H9 (cell line): ENCODE data around the gene NCAN. TPM values are rescaled to one million over a fixed set of nuclear protein-coding genes. Genes with fewer than 3 reads are reported as not detected.

Experiments
- DNase-seq: peaks from one replicate; pipeline ENCODE4 v3.0.0-alpha.2; 2017
- H2AFZ ChIP-seq: one replicate; pipeline ENCODE4 v1.6.1; 2013; ENCODE audit warnings: mild to moderate bottlenecking, low read length, control low read depth, moderate library complexity
- H2AK5ac ChIP-seq: 2 replicates; pipeline ENCODE4 v1.6.1; 2013; ENCODE audit warnings: low read length, control low read depth, mixed read lengths; ENCODE audit not compliant: insufficient read length
- H2BK120ac ChIP-seq: one replicate; pipeline ENCODE4 v1.6.1; 2013; ENCODE audit warnings: low read depth, mild to moderate bottlenecking, low read length, control low read depth, inconsistent platforms; ENCODE audit not compliant: poor library complexity, severe bottlenecking
- H2BK12ac ChIP-seq: 2 replicates; pipeline ENCODE4 v1.6.1; 2013; ENCODE audit warnings: low read length, control low read depth, mixed read lengths, low read depth; ENCODE audit not compliant: insufficient read length
- H2BK15ac ChIP-seq: 2 replicates; pipeline ENCODE4 v1.6.1; 2013; ENCODE audit warnings: low read depth, low read length, control low read depth
- H2BK20ac ChIP-seq: one replicate; pipeline ENCODE4 v1.6.1; 2013; ENCODE audit warnings: low read depth, mild to moderate bottlenecking, low read length, control low read depth, inconsistent platforms; ENCODE audit not compliant: poor library complexity, severe bottlenecking
- H2BK5ac ChIP-seq: 2 replicates; pipeline ENCODE4 v1.6.1; 2013; ENCODE audit warnings: low read length, control low read depth, mixed read lengths; ENCODE audit not compliant: insufficient read length
- H3K14ac ChIP-seq: 2 replicates; pipeline ENCODE4 v1.6.1; 2013; ENCODE audit warnings: low read length, control low read depth; ENCODE audit not compliant: insufficient read depth
- H3K18ac ChIP-seq: 2 replicates; pipeline ENCODE4 v1.6.1; 2013; ENCODE audit warnings: low read depth, mild to moderate bottlenecking, mixed read lengths, low read length, control low read depth; ENCODE audit not compliant: insufficient read length
- H3K23ac ChIP-seq: 2 replicates; pipeline ENCODE4 v1.6.1; 2013; ENCODE audit warnings: low read length, control low read depth, mixed read lengths, low read depth; ENCODE audit not compliant: insufficient read length
- H3K23me2 ChIP-seq: 2 replicates; pipeline ENCODE4 v1.6.1; 2013; ENCODE audit warnings: low read depth, mild to moderate bottlenecking, mixed read lengths, low read length, control low read depth; ENCODE audit not compliant: insufficient read length, poor library complexity, severe bottlenecking
- H3K27ac ChIP-seq: 2 replicates; pipeline ENCODE4 v1.5.1; 2013; ENCODE audit warnings: low read length, control low read depth, mixed read lengths, low read depth; ENCODE audit not compliant: insufficient read length
- H3K27me3 ChIP-seq: 2 replicates; pipeline ENCODE4 v1.6.1; 2013; ENCODE audit warnings: low read length, control low read depth, inconsistent platforms; ENCODE audit not compliant: insufficient read depth
- H3K4ac ChIP-seq: 2 replicates; pipeline ENCODE4 v1.6.1; 2013; ENCODE audit warnings: low read depth, mild to moderate bottlenecking, control low read depth, inconsistent platforms, low read length, moderate library complexity
- H3K4me1 ChIP-seq: 2 replicates; pipeline ENCODE4 v1.6.1; 2013; ENCODE audit warnings: low read length, control low read depth, inconsistent platforms; ENCODE audit not compliant: insufficient read depth
- H3K4me2 ChIP-seq: 2 replicates; pipeline ENCODE4 v1.6.1; 2013; ENCODE audit warnings: low read length, control low read depth, mixed read lengths; ENCODE audit not compliant: insufficient read length, insufficient read depth
- H3K56ac ChIP-seq: 2 replicates; pipeline ENCODE4 v1.6.1; 2013; ENCODE audit warnings: low read depth, mild to moderate bottlenecking, mixed read lengths, low read length, control low read depth; ENCODE audit not compliant: insufficient read length
- H3K79me1 ChIP-seq: 2 replicates; pipeline ENCODE4 v1.6.1; 2013; ENCODE audit warnings: low read depth, mild to moderate bottlenecking, moderate library complexity, low read length, control low read depth, inconsistent platforms; ENCODE audit not compliant: insufficient read depth, poor library complexity, severe bottlenecking
- H3K79me2 ChIP-seq: 2 replicates; pipeline ENCODE4 v1.6.1; 2013; ENCODE audit warnings: low read length, control low read depth, inconsistent platforms; ENCODE audit not compliant: insufficient read depth
- H3K9ac ChIP-seq: 2 replicates; pipeline ENCODE4 v1.6.1; 2013; ENCODE audit warnings: low read length, control low read depth, mixed read lengths; ENCODE audit not compliant: insufficient read length; ENCODE audit errors: extremely low read depth
- H3K9me3 ChIP-seq: one replicate; pipeline ENCODE4 v1.6.1; 2013; ENCODE audit warnings: low read depth, low read length, inconsistent platforms; ENCODE audit not compliant: control insufficient read depth
- H3T11ph ChIP-seq: one replicate; pipeline ENCODE4 v1.6.1; 2013; ENCODE audit warnings: mild to moderate bottlenecking, low read length, control low read depth, inconsistent platforms
- H4K20me1 ChIP-seq: one replicate; pipeline ENCODE4 v1.6.1; 2013; ENCODE audit not compliant: control insufficient read depth, insufficient read length, insufficient read depth
- H4K5ac ChIP-seq: 2 replicates; pipeline ENCODE4 v1.6.1; 2013; ENCODE audit warnings: low read depth, mild to moderate bottlenecking, mixed read lengths, low read length, control low read depth; ENCODE audit not compliant: insufficient read length
- H4K8ac ChIP-seq: replicated peaks from 2 replicates; pipeline ENCODE4 v1.6.1; 2013; ENCODE audit warnings: low read length, control low read depth, mixed read lengths, low read depth; ENCODE audit not compliant: insufficient read length
- H4K91ac ChIP-seq: 2 replicates; pipeline ENCODE4 v1.6.1; 2013; ENCODE audit warnings: low read depth, mild to moderate bottlenecking, moderate library complexity, mixed read lengths, low read length, control low read depth; ENCODE audit not compliant: insufficient read length
- H3K27ac Mint-ChIP-seq, 3 experiments: 2 replicates in 2 of 3; 3 replicates in 1 of 3; pipeline ENCODE4 v1.8.0; 2020 to 2021; ENCODE audit warnings: mixed read lengths in 3 of 3, mild to moderate bottlenecking in 1 of 3, moderate library complexity in 1 of 3
- H3K27me3 Mint-ChIP-seq: 2 replicates; pipeline ENCODE4 v1.8.0; 2021; ENCODE audit warnings: low read depth, mild to moderate bottlenecking, moderate library complexity, mixed read lengths
- H3K36me3 Mint-ChIP-seq, 3 experiments: 2 replicates in 2 of 3; 3 replicates in 1 of 3; pipeline ENCODE4 v1.8.0; 2020 to 2021; ENCODE audit warnings: low read depth in 3 of 3, mixed read lengths in 3 of 3; ENCODE audit not compliant: insufficient read depth in 1 of 3
- H3K4me1 Mint-ChIP-seq, 2 experiments: 2 replicates each; pipeline ENCODE4 v1.8.0; 2020; ENCODE audit warnings: mixed read lengths in 2 of 2
- H3K4me3 Mint-ChIP-seq, 2 experiments: 2 replicates in 1 of 2; 3 replicates in 1 of 2; pipeline ENCODE4 v1.8.0; 2020 to 2021; ENCODE audit warnings: mild to moderate bottlenecking in 2 of 2, mixed read lengths in 2 of 2, moderate library complexity in 1 of 2
- H3K9me3 Mint-ChIP-seq, 2 experiments: 2 replicates in 1 of 2; 3 replicates in 1 of 2; pipeline ENCODE4 v1.8.0; 2020; ENCODE audit warnings: mild to moderate bottlenecking in 2 of 2, mixed read lengths in 2 of 2, moderate library complexity in 1 of 2
- CTCF ChIP-seq: fragments of 200-600 bp; sonication (generic); conservative IDR thresholded peaks from 3 replicates; pipeline ENCODE4 v1.8.0; 2021; ENCODE audit warnings: antibody characterized with exemption, mild to moderate bottlenecking
- WGBS: extraction: QIAGEN DNeasy Blood & Tissue Kit; methylation state at CpG from one replicate; pipeline ENCODE4 v1.1.7; 2013; ENCODE audit warnings: missing lambda C conversion rate, low lambda C conversion rate, mixed read lengths; ENCODE audit not compliant: insufficient read length; ENCODE audit errors: extremely low coverage; 5-methylcytosine and 5-hydroxymethylcytosine counted together
- long read RNA-seq: library from polyadenylated mRNA; unstranded; transcript quantifications from one replicate; pipeline ENCODE4 v2.0.0, GENCODE V29; 2020
- total RNA-seq: library from RNA; stranded (reverse); gene quantifications from 2 replicates; pipeline ENCODE4 v1.2.1, GENCODE V29; 2021

Gene NCAN
- total RNA-seq = 1.5 and 1.6 TPM in 2 replicates
- long read RNA-seq, partial matches to known transcripts = 3 of 6 reads
- long read RNA-seq, other reads (novel, unspliced or antisense) = 2 of 6 reads

DNA sequence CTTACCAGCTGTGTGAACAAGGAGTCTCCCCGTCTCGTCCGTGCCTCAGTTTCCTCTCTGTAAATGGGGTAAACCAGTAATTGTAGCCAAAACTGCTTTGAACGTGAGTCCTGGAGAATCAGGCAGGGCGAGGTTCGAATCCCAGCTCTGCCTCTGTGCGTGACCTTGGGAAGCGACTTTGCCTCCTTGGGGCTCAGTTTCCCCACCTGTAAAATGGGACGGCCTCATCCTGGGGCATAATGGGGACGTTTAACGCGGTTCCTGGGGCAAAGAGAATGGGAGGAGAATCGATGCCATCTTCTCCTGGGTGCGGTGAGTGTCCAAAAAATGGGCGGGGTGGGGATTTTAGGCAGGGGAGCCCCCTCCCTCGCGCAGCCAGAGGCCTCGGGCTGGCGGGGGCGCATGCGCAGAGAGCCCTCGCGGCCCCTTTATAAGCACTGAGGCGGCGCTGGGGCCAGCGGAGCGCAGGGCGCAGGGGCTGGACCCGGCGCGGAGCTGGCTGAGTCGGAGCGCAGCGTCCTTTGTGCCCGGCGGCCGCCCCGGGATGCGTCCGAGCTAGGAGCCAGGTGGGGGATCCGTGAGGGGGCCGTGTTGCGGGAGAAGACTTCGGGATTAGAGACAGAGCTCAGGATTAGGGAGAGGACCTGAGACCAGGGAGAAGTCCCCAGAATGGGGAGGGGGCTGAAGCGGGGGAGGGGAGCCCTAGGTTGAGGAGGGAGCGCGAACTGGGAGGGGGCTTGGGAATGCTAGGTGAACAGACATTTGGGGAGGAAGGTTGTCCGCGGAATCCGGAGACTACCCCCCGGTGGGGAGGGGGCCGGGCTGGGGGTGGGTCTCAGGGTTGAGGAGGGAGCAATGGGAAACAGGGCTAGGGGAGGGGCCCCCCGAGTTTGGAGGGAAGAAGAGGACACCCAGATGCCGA lies at the start of gene NCAN:
NCAN (plus strand) TSS at position 460 of the 922 bp plus-strand sequence. CDS start 4,996 bp downstream, outside the sequence.
- Histone ChIP-seq H3K27ac (no peak within 1 kb of the TSS), H3K79me1 (no peaks in the 10 kb centered on the region), H4K20me1 (no peaks in the 10 kb centered on the region), H3K9ac (no peak within 1 kb of the TSS), H3K23ac (no peak within 1 kb of the TSS), H2BK120ac (no peak within 1 kb of the TSS), H3K14ac (no peak within 1 kb of the TSS; the same call in 1 of the 2 replicates), H3K4me2 (peak within 1 kb of the TSS; percentile 47), H3K4ac (no peak within 1 kb of the TSS), H3T11ph (no peak within 1 kb of the TSS), H2BK15ac (no peak within 1 kb of the TSS), H2AK5ac (no peak within 1 kb of the TSS), H3K9me3 (no peaks in the 10 kb centered on the region), H3K56ac (no peak within 1 kb of the TSS), H3K18ac (no peak within 1 kb of the TSS), H3K27me3 (peaks cover 36% of the 10 kb centered on the region), H3K4me1 (peaks cover 3% of the 10 kb centered on the region; the same call in 1 of the 2 replicates), H3K23me2 (peaks cover 11% of the 10 kb centered on the region), H4K5ac (no peak within 1 kb of the TSS), H3K79me2 (no peaks in the 10 kb centered on the region), H4K91ac (no peak within 1 kb of the TSS), H2BK5ac (no peak within 1 kb of the TSS), H2AFZ (no peak within 1 kb of the TSS), H4K8ac (no peak within 1 kb of the TSS), H2BK20ac (no peak within 1 kb of the TSS), H2BK12ac (no peak within 1 kb of the TSS)
- no CpG with 5 or more reads among the region's 54 CpGs for WGBS
- peak; percentile 47 for DNase-seq
- no peak for TF ChIP-seq CTCF
- no peak within 1 kb of the TSS; a peak in 1 of 7 replicates for H3K27ac Mint-ChIP-seq
- H3K4me3 Mint-ChIP-seq = peak within 1 kb of the TSS; percentile 61 to 83
- peaks cover 4 to 27% of the 10 kb centered on the region in 2 experiments for H3K4me1 Mint-ChIP-seq
- H3K9me3 Mint-ChIP-seq = peaks cover 0 to 8% of the 10 kb centered on the region in 2 experiments; a peak in 2 of 5 replicates
- H3K27me3 Mint-ChIP-seq = peaks cover 96% of the 10 kb centered on the region
- H3K36me3 Mint-ChIP-seq = no peaks in the 10 kb centered on the region; a peak in 1 of 7 replicates
